Hepatic stellate cell (primary cell): Measurements from ENCODE around the gene GAK.

ENCODE experiments used
- DNase-seq: peaks from one replicate; pipeline ENCODE4 v3.0.0; 2011; ENCODE audit warnings: low spot score

The GAK gene

GRCh38 chr4:888029-888428 lies 44.1 kb downstream of the GAK start:
- no peak for DNase-seq

DNA sequence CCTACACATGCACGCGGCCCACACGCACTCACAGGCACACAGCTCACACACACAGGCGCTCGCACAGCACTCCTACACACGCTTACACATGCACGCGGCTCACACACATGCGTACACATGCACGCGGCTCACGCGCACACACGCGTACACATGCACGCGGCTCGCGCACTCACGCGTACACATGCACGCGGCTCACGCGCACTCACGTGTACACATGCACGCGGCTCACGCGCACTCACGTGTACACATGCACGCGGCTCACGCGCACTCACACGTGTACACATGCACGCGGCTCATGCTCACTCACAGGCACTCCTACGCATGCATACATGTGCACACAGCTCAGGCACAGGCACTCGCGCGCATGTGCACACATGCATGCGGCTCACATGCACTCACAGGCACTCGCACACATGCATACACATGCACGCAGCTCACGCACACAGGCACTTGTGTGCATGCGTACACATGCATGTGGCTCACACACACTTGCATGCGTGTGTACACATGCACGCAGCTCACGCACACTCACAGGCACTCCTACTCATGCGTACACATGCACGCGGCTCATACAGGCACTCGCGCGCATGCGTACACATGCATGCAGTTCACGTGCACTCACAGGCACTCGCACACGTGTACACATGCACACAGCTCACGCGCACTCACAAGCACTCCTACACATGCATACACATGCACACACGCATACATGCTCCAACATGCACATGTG lies 44.9 kb downstream of the GAK start:
- no peak for DNase-seq

GRCh38 chr4:886244-886643 lies 45.9 kb downstream of the GAK start:
- no peak for DNase-seq

- DNase-seq: no peak
Measured at GRCh38 chr4:885353-885752, 46.8 kb downstream of the GAK start.

DNA sequence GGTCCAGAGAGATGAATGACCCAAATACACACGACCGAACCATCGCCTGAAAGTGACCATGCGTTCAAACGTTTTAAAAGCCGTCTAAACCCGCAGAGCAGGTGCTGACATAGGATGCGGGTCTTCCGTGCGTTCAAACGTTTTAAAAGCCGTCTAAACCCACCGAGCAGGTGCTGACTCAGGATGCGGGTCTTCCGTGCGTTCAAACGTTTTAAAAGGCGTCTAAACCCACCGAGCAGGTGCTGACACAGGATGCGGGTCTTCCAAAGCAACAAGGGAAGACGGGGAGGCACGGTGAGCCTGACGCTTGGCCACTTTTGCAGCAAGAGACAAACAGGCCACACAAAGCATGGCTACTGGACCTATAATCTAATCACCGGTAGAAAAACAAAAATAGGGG lies 47.2 kb downstream of the GAK start:
- no peak for DNase-seq

DNA sequence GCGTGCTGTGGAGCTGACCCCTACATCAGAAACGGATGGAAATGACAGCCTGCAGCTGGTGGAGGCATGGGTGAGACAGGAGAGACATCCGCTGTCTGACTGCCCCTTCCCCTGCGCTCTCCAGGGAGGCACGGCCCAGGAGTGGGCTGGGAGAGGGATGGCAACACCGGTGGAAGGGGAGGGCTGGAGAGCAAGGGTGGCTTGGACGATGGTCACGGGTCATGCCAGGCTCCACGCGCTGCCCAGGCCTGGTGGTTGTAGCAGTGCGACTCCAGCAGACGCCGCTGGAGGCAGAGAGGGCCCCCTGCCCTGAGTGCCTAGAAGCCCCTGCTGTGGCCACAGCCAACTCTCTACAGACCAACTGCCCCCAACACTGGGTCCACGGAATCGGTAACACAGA lies 47.9 kb downstream of the GAK start:
- DNase-seq: no peak

DNA sequence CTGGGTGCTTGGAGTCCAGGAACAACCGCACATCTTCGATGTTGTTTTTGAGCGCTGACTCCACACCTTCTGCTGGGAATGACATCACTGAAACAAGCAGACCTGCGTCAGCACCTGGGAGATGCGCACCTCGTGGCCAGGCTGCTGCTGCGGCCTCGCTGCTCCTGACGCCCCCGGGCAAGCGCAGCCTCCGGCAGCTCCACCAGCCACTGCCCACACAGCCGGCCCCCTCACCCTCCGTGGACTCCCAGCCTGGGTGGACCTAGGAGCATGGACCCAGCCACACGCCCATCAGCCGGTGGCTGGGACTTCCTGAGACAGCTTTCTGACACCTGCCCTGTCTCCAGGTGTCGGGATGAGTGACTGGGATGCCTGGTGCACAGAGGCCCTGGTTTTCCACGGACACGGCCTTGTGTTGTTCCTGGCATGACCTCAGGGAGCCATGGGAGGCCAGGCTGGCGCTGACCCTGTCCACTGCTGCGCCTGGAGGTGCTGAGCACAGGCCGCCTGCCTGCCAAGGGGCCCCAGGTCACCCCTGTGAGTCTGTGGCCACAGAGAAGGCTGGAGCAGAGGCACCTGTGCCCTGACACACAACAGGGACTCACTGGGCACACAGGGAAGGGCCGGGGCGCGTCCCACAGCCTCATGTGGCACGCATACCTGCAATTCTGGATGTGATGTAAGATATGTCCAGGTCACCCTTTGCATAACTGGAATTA lies 48.6 kb downstream of the GAK start:
- DNase-seq: no peak

- no peak for DNase-seq
Measured at GRCh38 chr4:882646-883045, 49.5 kb downstream of the GAK start.

- no peak for DNase-seq
Measured at GRCh38 chr4:881709-882108, 50.4 kb downstream of the GAK start.

DNA sequence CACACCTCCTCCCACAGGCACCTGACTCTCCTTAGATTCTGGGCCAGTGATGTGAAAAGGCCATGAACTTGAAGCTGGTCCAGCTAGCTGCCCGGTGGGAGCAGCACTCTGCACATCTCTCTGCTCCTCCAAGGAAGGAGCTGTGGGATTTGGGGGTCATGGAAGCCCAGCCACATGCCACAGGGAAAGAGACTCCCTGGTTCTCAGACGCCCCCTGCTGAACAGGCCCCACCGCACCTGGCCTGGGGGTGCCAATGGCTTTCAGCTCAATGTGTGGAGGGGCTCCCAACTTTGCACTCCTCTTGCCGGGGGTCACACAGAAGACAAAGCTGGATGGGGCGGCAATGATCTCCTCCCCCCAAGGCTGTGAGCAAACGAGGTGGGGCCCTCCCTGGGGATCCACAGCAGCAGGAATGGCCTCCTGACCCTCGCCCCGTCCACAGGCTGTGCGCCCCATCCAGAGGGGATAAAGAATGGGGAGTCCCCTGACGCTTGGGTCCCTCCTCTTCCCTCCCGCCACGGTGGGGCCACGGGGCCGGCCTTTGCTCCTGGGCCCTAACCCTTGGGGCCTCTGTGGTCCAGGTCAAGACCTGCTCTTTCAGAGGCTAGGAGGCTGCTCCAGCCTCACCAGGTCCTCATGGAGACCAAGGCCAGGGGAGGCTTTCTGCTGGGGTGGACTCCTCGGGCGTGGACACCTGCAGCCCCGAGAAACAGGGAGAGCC lies 51.3 kb downstream of the GAK start:
- no peak for DNase-seq

GRCh38 chr4:879729-880077 lies 52.4 kb downstream of the GAK start:
- no peak for DNase-seq

- no peak for DNase-seq
Measured at GRCh38 chr4:878796-879728, 53.1 kb downstream of the GAK start.

GRCh38 chr4:877502-877901 lies 54.6 kb downstream of the GAK start:
- no peak for DNase-seq

DNA sequence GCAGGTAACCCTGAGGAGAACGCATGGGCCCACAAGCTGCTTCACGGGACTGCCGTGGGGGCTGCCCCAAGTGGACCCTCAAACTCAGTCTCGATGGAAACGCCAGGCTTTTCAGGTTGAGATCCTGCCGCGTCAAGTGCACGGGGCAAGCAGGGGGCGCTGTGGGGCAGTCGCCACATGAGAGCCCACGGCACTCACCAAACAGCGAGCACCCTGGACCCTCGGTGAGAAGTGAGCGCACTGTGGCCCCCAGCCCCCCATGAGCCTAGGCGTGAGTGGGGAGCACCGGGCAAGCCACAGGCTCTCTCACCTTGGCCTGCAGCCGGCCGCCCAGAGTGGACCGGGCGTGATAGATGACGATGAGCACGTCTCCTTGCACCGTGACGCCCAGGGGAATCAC lies 55.3 kb downstream of the GAK start:
- no peak for DNase-seq

DNA sequence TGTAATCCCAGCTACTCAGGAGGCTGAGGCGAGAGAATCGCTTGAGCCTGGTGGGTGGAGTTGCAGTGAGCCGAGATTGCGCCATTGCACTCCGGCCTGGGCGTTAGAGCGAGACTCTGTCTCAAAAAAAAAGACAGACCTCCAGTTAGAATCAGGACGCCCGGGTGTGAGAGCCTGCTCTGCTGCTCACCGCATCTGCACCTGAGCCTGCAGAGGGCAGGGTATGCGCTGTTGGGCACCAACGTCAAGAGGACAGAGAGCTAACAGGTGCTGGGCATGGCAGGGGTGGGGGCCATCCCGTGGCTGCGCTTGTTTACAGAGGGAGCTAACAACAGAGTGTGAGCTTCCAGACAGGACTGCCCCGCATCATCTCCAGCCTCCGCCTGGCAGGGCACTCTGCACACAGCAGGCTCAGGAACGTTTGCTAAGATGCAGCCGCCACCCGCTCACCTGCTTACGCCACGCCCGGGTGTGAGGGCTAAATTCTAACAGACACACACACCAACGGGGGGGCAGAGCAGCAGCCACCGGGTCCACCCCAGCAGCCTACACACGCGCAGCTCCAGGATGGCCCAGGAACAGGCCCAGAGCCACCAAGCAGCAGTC lies 56.2 kb downstream of the GAK start:
- DNase-seq: no peak

DNA sequence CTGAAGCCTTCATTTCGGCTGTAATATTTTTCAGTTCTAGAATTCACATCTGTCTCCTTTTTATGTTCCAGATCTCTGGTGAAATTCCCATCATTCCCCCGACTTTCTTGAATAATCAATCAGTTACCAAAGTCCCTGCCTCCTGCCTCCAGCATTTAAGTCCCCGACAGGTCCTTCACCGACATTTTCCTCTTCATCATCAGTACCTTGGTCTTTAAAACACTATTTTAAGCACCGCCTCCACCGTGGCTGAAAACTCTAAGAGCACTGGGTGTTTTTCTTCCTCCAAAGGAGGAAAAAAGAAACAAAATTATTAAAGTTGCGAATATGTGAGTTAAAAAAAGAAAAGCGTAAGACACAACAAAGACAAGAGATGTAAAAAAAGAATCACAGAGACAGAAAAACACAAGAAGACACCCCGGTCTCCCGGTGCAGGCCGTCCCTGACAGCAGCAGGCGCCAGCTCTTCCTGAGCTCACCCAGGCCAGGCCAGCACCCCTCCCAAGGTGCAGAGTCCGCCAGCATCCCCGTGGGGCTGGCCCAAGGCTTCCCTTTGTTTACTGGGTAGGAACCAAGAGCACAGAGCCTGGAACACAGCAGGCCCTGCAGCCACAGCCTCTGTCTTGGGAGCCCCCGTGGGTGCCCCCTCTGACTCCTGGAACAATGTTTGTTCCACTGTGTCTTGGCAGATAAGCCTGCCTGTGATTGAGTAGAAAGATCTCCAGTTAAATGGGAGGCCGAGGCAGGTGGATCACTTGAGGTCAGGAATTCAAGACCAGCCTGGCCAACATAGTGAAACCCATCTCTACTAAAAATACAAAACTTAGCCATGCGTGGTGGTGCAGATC lies 56.9 kb downstream of the GAK start:
- DNase-seq: no peak

GRCh38 chr4:874056-874455 lies 58.1 kb downstream of the GAK start:
- DNase-seq: no peak

DNA sequence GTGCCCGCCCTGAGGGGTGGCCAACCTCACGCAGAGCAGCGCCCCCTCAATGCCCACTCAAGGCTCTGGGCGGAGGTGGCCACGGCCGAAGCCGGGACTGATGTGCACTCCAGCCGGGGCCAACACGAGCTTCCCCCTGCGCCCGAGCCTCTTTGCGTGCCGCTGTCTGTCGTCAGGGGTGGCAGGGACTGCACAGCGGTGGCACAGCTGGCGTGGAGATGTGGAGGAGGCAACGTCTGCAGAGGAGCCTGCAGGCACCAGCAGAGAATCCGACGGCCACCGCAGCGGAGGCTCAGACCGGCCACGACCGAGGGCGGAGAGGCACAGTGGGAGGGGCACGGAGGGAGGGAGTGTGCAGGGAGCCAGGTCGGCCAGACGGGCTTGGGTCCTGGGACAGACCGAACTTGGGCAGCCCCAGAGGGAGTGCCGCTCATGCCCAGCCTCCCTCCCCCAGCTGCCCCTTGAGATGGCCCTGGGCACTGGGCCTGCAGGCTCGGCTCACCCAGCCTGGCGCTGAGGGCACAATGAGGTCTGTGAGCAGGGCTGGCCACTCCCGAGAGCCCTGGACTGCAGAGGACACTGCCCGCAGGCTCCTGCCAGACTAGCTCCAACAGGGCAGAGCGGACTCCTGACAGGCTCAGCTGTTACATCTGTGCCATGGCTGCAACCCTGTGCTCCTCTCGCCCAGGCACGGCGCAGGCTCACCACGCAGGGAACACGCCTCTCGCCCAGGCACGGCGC lies 59.7 kb downstream of the GAK start:
- no peak for DNase-seq

GRCh38 chr4:871484-871883 lies 60.6 kb downstream of the GAK start:
- DNase-seq: no peak

DNA sequence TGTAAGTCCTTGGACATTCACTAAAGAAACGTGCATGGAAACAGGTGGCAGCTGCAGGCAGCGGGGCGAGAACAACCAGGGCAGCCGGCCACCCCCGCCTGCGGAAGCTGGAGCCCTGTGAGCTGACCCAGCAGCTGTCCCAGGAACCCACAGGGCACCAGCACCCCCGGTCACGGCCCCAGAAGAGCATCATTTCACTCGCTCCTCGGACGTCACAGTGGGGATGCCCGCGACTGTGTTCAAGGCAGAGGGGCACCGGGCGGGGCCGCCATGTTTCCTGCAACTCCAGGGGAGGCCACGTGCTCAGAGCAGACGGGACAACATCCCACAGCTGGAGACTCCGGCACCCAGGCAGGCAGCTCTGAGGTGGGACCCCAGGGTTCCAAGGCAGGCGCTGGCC lies 61.2 kb downstream of the GAK start:
- DNase-seq: no peak
